Activated CD8-positive, alpha-beta memory T cell treated with anti-CD3 and anti-CD28 coated beads, Interleukin-2, amount 10 ng/mL, durations not matched to agents 7 days and 5 days (primary cell): ENCODE results near the gene GMNN. TPM values are rescaled to one million over a fixed set of nuclear protein-coding genes. Genes with fewer than 3 reads are reported as not detected.

Source experiments
- ATAC-seq: fragments of 150-1000 bp; cut with Tn5 transposase; one replicate; pipeline ENCODE4 v1.10.0; 2021; ENCODE audit warnings: moderate library complexity
- CTCF ChIA-PET: fragments of 350-600 bp; sonication (Branson Sonifier 250); formaldehyde crosslinking; loops from one replicate; lab custom pipeline; 2021; ENCODE audit warnings: antibody characterized with exemption; lab: Charles Lee
- DNase-seq: peaks from one replicate; pipeline ENCODE4 v3.0.0-alpha.2; 2020
- H3K27ac Mint-ChIP-seq: one replicate; pipeline ENCODE4 v1.8.0; 2021; ENCODE audit warnings: mild to moderate bottlenecking, mixed read lengths
- H3K27me3 Mint-ChIP-seq: one replicate; pipeline ENCODE4 v1.8.0; 2021; ENCODE audit warnings: mixed read lengths
- H3K36me3 Mint-ChIP-seq: one replicate; pipeline ENCODE4 v1.8.0; 2021; ENCODE audit warnings: mild to moderate bottlenecking, mixed read lengths
- H3K4me1 Mint-ChIP-seq: one replicate; pipeline ENCODE4 v1.8.0; 2021; ENCODE audit warnings: mixed read lengths
- H3K4me3 Mint-ChIP-seq: one replicate; pipeline ENCODE4 v1.8.0; 2021; ENCODE audit warnings: mild to moderate bottlenecking, moderate library complexity, mixed read lengths
- H3K9me3 Mint-ChIP-seq: one replicate; pipeline ENCODE4 v1.8.0; 2022; ENCODE audit warnings: low read depth, mixed read lengths
- total RNA-seq, 2 experiments: library from RNA; stranded (reverse); gene quantifications; one replicate each; pipeline ENCODE4 v1.2.3, GENCODE V29; 2021

Gene GMNN
- total RNA-seq, 2 experiments from 2014 or later: 90.0 to 93.6 TPM

- Mint-ChIP-seq H3K4me1 (no peaks in the 10 kb centered on the region), H3K27me3 (no peaks in the 10 kb centered on the region), H3K27ac (no peak overlapping the region), H3K9me3 (no peaks in the 10 kb centered on the region), H3K36me3 (peaks cover 65% of the 10 kb centered on the region), H3K4me3 (no peak overlapping the region)
- DNase-seq (no peak), ATAC-seq (no peak)
- CTCF ChIA-PET: interaction anchor here (0.7 to 2.0 kb wide), 4 partner anchors 13 to 243 kb away, joined by 3 to 6 read pairs (median 4); no protein-coding TSS in a partner anchor
These were observed 53.2 kb downstream of the GMNN start for GRCh38 chr6:24827970-24828369.

GRCh38 chr6:24829657-24830056 is 54.9 kb downstream of the GMNN start:
- H3K36me3 Mint-ChIP-seq: peaks cover 67% of the 10 kb centered on the region
- no peaks in the 10 kb centered on the region for H3K9me3 Mint-ChIP-seq
- CTCF ChIA-PET: interaction anchor here (1.0 to 2.0 kb wide), 2 partner anchors 52 to 188 kb away, joined by 3 to 6 read pairs; no protein-coding TSS in a partner anchor
- ATAC-seq (no peak), DNase-seq (no peak)
- no peak overlapping the region for H3K4me3 Mint-ChIP-seq
- H3K27me3 Mint-ChIP-seq: no peaks in the 10 kb centered on the region
- H3K27ac Mint-ChIP-seq: no peak overlapping the region
- H3K4me1 Mint-ChIP-seq: peaks cover 10% of the 10 kb centered on the region

- Mint-ChIP-seq H3K27ac (no peak overlapping the region), H3K27me3 (no peaks in the 10 kb centered on the region), H3K36me3 (peaks cover 80% of the 10 kb centered on the region), H3K4me1 (peaks cover 20% of the 10 kb centered on the region), H3K4me3 (no peak overlapping the region), H3K9me3 (no peaks in the 10 kb centered on the region)
- no peak for DNase-seq
- no peak for ATAC-seq
- CTCF ChIA-PET: no interaction called here
These were observed 57.3 kb downstream of the GMNN start for GRCh38 chr6:24831771-24832716.

GRCh38 chr6:24832794-24833193 is 58.1 kb downstream of the GMNN start:
- Mint-ChIP-seq H3K27ac (no peak overlapping the region), H3K27me3 (no peaks in the 10 kb centered on the region), H3K4me3 (no peak overlapping the region), H3K4me1 (peaks cover 20% of the 10 kb centered on the region), H3K9me3 (no peaks in the 10 kb centered on the region), H3K36me3 (peaks cover 75% of the 10 kb centered on the region)
- ATAC-seq: no peak
- CTCF ChIA-PET: no interaction called here
- no peak for DNase-seq

- peaks cover 75% of the 10 kb centered on the region for H3K36me3 Mint-ChIP-seq
- no peak overlapping the region for H3K4me3 Mint-ChIP-seq
- H3K27ac Mint-ChIP-seq: no peak overlapping the region
- H3K4me1 Mint-ChIP-seq: peaks cover 20% of the 10 kb centered on the region
- no peaks in the 10 kb centered on the region for H3K9me3 Mint-ChIP-seq
- no peaks in the 10 kb centered on the region for H3K27me3 Mint-ChIP-seq
- ATAC-seq (no peak), DNase-seq (no peak)
- CTCF ChIA-PET: no interaction called here
These were observed 59.1 kb downstream of the GMNN start for GRCh38 chr6:24833711-24834386.

Other genes starting within 250 kb of the GMNN start
- gene KIAA0319, start 128.7 kb upstream of the GMNN start, total RNA-seq: under 1 TPM in 1 of 2 experiments, not detected in 1; 0.06 TPM
- 10 to 100 TPM; 40.5 to 45.7 TPM for gene TDP2, start 108.0 kb upstream of the GMNN start, total RNA-seq
- 10 to 100 TPM; 21.8 to 25.6 TPM for gene ACOT13, start 107.9 kb upstream of the GMNN start, total RNA-seq
- gene C6orf62, start 55.8 kb upstream of the GMNN start, total RNA-seq: 100 to 1,000 TPM; 141 to 148 TPM
- gene ARMH2, start 24.0 kb downstream of the GMNN start, total RNA-seq: under 1 TPM; 0.28 to 0.41 TPM
- gene RIPOR2, start 161.0 kb downstream of the GMNN start, total RNA-seq: 100 to 1,000 TPM in 1 of 2 experiments, 10 to 100 TPM in 1; 53.4 to 104 TPM